Panc1 (cell line): ENCODE measurements around the gene MTMR12. TPM values are rescaled to one million over a fixed set of nuclear protein-coding genes. Genes with fewer than 3 reads are reported as not detected.

ENCODE experiments used
- ATAC-seq: fragments of 200-7000 bp; cut with Tn5 transposase; 2 replicates; pipeline ENCODE4 v1.9.1; 2020; ENCODE audit warnings: mild to moderate bottlenecking, moderate library complexity
- BruUV-seq: library from RNA; stranded (reverse); fragments of 400-500 nt; replicated peaks from 2 replicates; lab custom pipeline; 2021; lab: Mats Ljungman, UMichigan
- CTCF ChIA-PET: fragments of 300-600 bp; sonication (Branson Sonifier 250); formaldehyde crosslinking; loops from one replicate; lab custom pipeline; 2022; ENCODE audit warnings: antibody characterized with exemption; lab: Charles Lee
- POLR2A ChIA-PET: fragments of 300-600 bp; sonication (Branson Sonifier 250); formaldehyde crosslinking; loops from one replicate; lab custom pipeline; 2022; ENCODE audit warnings: antibody characterized with exemption; lab: Charles Lee
- DNase-seq: peaks from one replicate; pipeline ENCODE4 v3.0.0-alpha.2; 2010; ENCODE audit warnings: low read depth, low spot score
- H3K27ac ChIP-seq: 2 replicates; pipeline ENCODE4 v1.5.1; 2011; ENCODE audit warnings: mild to moderate bottlenecking, low read length, inconsistent platforms
- H3K27me3 ChIP-seq: fragments of 200-500 bp; sonication (Bioruptor generic); 2 replicates; pipeline ENCODE4 v1.6.0; 2014; ENCODE audit warnings: low read length, inconsistent platforms; ENCODE audit not compliant: control insufficient read depth, insufficient read depth
- H3K36me3 ChIP-seq: fragments of 200-500 bp; sonication (Bioruptor generic); 2 replicates; pipeline ENCODE4 v1.5.1; 2014; ENCODE audit warnings: inconsistent platforms, mild to moderate bottlenecking, low read length, moderate library complexity; ENCODE audit not compliant: control insufficient read depth, insufficient read depth
- H3K4me1 ChIP-seq: 2 replicates; pipeline ENCODE4 v1.5.1; 2011; ENCODE audit warnings: inconsistent platforms, mild to moderate bottlenecking, low read length, moderate library complexity; ENCODE audit not compliant: control insufficient read depth, insufficient read depth
- H3K4me3 ChIP-seq, 2 experiments: 2 replicates each; pipeline ENCODE4 v1.5.1; 2011 to 2012; ENCODE audit warnings: low read depth in 2 of 2, low read length in 2 of 2, mild to moderate bottlenecking in 2 of 2, inconsistent platforms in 1 of 2, moderate library complexity in 1 of 2
- H3K9me3 ChIP-seq: fragments of 200-500 bp; sonication (Bioruptor generic); 2 replicates; pipeline ENCODE4 v1.5.1; 2014; ENCODE audit warnings: low read depth, mild to moderate bottlenecking, inconsistent platforms, low read length, moderate library complexity; ENCODE audit not compliant: control insufficient read depth, insufficient read depth
- POLR2AphosphoS5 ChIP-seq: IDR thresholded peaks from 2 replicates; pipeline ENCODE4 v1.6.1; 2012; ENCODE audit warnings: mild to moderate bottlenecking, low read depth, low read length, moderate library complexity
- SIN3A ChIP-seq: IDR thresholded peaks from 2 replicates; pipeline ENCODE4 v1.6.1; 2012; ENCODE audit warnings: low read depth, mild to moderate bottlenecking, low read length, moderate library complexity, borderline replicate concordance; ENCODE audit not compliant: insufficient read depth
- TCF7L2 ChIP-seq: IDR thresholded peaks from 2 replicates; pipeline ENCODE4 v1.6.1; 2011; ENCODE audit warnings: mild to moderate bottlenecking, low read depth, low read length, inconsistent platforms
- in situ Hi-C: cut with HindIII; loops from 2 replicates; pipeline ENCODE4 v1.10.0; 2016; ENCODE audit warnings: low sequenced_read_pairs, low pct_unique_long_range_greater_than_20kb
- intact Hi-C: fragments of 100-400 bp; cut with micrococcal nuclease; formaldehyde crosslinking; loops from one replicate; pipeline ENCODE4 v1.10.0; 2022; ENCODE audit not compliant: unreplicated experiment
- total RNA-seq: library from RNA; stranded (reverse); gene quantifications from one replicate; pipeline ENCODE4 v1.2.1, GENCODE V29; 2021; ENCODE audit not compliant: unreplicated experiment
- TF ChIP-seq, protein P1 (sequence below), 2 experiments: IDR thresholded peaks; 2 replicates each; pipeline ENCODE4 v1.6.1; 2011 to 2012; ENCODE audit warnings: low read depth in 2 of 2, control low read depth in 1 of 2, low read length in 1 of 2, mild to moderate bottlenecking in 1 of 2, moderate library complexity in 1 of 2; ENCODE audit not compliant: insufficient read depth in 1 of 2
- TF ChIP-seq, protein P2 (sequence below): fragments of 450-650 bp; IDR thresholded peaks from 2 replicates; pipeline ENCODE4 v1.5.1; 2017; ENCODE audit warnings: mild to moderate bottlenecking

The MTMR12 gene
- total RNA-seq, 1 experiment from 2014 or later: 42.4 TPM

DNA sequence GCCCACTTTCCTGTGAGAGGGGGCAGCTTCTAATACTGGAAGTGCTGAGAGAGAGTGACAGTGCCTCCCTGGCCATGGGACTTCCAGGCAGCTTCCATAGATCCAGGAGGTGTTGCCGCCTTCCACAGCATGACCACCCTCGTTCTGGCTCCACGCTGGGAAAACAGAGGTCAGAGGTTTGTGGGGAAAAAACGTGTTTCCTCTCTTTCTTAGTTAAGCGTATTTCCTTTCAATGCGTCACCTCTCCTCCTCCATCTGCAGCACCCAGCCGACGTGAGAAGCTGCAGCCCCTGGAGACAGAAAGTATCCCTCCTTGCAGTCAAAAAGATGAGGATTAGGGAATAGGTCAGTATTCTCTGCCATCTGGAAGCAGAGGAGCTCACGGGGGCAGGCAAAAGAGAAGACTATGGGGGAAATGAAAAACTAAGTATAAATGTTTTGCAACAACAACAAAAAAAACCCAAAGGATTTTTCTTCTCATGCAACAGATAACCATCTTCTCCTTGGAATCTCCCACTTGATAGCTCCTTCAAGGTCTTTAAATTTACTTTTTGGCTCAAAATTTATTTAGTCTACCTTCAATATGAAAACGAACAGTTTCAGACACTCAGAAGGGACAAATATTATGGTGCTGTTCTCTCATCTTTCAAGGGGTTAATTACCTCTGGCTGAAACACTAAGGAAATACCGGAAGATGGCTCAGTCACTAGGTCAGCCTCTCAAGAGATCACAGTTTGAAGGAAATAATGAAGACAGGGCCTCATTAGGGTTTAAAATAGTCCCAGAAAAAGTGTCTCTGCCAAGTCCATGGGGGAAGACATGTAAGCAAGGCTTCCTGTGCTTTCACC, 38.0 kb downstream of the MTMR12 start:
- intact Hi-C loops: no loop called here
- H3K27ac ChIP-seq: no peak overlapping the region
- POLR2A ChIA-PET: no interaction called here

DNA sequence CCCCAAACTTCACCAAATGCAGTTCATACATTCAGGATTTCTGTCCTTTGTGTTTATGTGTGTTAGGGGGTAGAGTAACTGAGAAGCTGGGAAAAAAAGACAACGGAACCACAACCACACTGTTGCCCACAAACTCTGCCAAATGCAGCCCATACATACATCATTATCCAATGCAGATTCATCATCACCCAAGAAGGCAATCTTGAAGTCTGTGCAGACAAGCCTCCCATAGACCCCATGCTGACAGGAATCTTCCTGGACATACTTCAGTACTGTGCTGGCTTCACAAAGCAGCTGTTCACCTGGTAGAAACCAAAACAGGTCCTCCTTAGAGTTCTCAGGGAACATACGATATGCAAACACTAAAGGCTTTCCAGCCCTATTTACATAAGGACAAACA, 38.9 kb downstream of the MTMR12 start:
- in situ Hi-C loops (no loop called here), intact Hi-C loops (no loop called here)
- no peak overlapping the region for H3K4me3 ChIP-seq
- DNase-seq (no peak), ATAC-seq (no peak)
- no peaks in the 10 kb centered on the region for H3K9me3 ChIP-seq
- ChIA-PET CTCF (no interaction called here), POLR2A (interaction anchor here (0.5 kb wide), 1 partner anchor 35 kb away, joined by 3 read pairs; no protein-coding TSS in a partner anchor)
- H3K36me3 ChIP-seq: peaks cover 4% of the 10 kb centered on the region; the same call in 1 of the 2 replicates
- BruUV-seq: no TSS peak
- H3K27ac ChIP-seq: no peak overlapping the region
- peaks cover 3% of the 10 kb centered on the region; the same call in 1 of the 2 replicates for H3K4me1 ChIP-seq
- H3K27me3 ChIP-seq: no peaks in the 10 kb centered on the region
- TF ChIP-seq SIN3A (no peak), TCF7L2 (no peak), POLR2AphosphoS5 (no peak)
- TF ChIP-seq, protein P1, sequence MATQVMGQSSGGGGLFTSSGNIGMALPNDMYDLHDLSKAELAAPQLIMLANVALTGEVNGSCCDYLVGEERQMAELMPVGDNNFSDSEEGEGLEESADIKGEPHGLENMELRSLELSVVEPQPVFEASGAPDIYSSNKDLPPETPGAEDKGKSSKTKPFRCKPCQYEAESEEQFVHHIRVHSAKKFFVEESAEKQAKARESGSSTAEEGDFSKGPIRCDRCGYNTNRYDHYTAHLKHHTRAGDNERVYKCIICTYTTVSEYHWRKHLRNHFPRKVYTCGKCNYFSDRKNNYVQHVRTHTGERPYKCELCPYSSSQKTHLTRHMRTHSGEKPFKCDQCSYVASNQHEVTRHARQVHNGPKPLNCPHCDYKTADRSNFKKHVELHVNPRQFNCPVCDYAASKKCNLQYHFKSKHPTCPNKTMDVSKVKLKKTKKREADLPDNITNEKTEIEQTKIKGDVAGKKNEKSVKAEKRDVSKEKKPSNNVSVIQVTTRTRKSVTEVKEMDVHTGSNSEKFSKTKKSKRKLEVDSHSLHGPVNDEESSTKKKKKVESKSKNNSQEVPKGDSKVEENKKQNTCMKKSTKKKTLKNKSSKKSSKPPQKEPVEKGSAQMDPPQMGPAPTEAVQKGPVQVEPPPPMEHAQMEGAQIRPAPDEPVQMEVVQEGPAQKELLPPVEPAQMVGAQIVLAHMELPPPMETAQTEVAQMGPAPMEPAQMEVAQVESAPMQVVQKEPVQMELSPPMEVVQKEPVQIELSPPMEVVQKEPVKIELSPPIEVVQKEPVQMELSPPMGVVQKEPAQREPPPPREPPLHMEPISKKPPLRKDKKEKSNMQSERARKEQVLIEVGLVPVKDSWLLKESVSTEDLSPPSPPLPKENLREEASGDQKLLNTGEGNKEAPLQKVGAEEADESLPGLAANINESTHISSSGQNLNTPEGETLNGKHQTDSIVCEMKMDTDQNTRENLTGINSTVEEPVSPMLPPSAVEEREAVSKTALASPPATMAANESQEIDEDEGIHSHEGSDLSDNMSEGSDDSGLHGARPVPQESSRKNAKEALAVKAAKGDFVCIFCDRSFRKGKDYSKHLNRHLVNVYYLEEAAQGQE (IDR thresholded peaks at IDR 0.05; ENCODE audit: insufficient read depth in 1 of 2, low read depth in 2 of 2, low read length in 1 of 2): no peak
- TF ChIP-seq, protein P2, sequence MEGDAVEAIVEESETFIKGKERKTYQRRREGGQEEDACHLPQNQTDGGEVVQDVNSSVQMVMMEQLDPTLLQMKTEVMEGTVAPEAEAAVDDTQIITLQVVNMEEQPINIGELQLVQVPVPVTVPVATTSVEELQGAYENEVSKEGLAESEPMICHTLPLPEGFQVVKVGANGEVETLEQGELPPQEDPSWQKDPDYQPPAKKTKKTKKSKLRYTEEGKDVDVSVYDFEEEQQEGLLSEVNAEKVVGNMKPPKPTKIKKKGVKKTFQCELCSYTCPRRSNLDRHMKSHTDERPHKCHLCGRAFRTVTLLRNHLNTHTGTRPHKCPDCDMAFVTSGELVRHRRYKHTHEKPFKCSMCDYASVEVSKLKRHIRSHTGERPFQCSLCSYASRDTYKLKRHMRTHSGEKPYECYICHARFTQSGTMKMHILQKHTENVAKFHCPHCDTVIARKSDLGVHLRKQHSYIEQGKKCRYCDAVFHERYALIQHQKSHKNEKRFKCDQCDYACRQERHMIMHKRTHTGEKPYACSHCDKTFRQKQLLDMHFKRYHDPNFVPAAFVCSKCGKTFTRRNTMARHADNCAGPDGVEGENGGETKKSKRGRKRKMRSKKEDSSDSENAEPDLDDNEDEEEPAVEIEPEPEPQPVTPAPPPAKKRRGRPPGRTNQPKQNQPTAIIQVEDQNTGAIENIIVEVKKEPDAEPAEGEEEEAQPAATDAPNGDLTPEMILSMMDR: no peak

More for the DNA sequence above, 38.0 kb downstream of the MTMR12 start:
- in situ Hi-C loops: no loop called here
- H3K9me3 ChIP-seq: no peaks in the 10 kb centered on the region
- ATAC-seq (no peak), DNase-seq (no peak)
- CTCF ChIA-PET: no interaction called here
- TF ChIP-seq POLR2AphosphoS5 (no peak), SIN3A (no peak)
- TF ChIP-seq, protein P1 (IDR thresholded peaks at IDR 0.05; ENCODE audit: insufficient read depth in 1 of 2, low read depth in 2 of 2, low read length in 1 of 2): no peak
- TF ChIP-seq, protein P2: no peak
- H3K4me3 ChIP-seq: no peak overlapping the region
- H3K4me1 ChIP-seq: peaks cover 3% of the 10 kb centered on the region; the same call in 1 of the 2 replicates
- no TSS peak for BruUV-seq
- no peaks in the 10 kb centered on the region for H3K27me3 ChIP-seq
- H3K36me3 ChIP-seq: peaks cover 4% of the 10 kb centered on the region; the same call in 1 of the 2 replicates
